Breast epithelium (tissue), 4 donors: ENCODE results near the gene LIPE. TPM values are rescaled to one million over a fixed set of nuclear protein-coding genes. Genes with fewer than 3 reads are reported as not detected.

Source experiments
- DNase-seq, 2 donors: peaks; one replicate each; pipeline ENCODE4 v3.0.0-alpha.2; 2019; ENCODE audit warnings: low spot score in 2 of 2
- H3K27ac ChIP-seq, 2 donors: fragments of 200-600 bp; sonication (generic) in 1 of 2; one replicate each; pipeline ENCODE4 v1.5.1; 2016 to 2019; ENCODE audit warnings: mild to moderate bottlenecking in 1 of 2
- H3K27me3 ChIP-seq, 2 donors: fragments of 200-600 bp; sonication (generic) in 1 of 2; one replicate each; pipeline versions ENCODE4 v1.5.1 to v1.6.0; 2017 to 2019; ENCODE audit warnings: control low read depth in 1 of 2, mild to moderate bottlenecking in 1 of 2
- H3K36me3 ChIP-seq: fragments of 200-600 bp; one replicate; pipeline ENCODE4 v1.5.1; 2019
- H3K4me1 ChIP-seq, 2 donors: fragments of 200-600 bp; sonication (generic); one replicate each; pipeline ENCODE4 v1.5.1; 2016 to 2019; ENCODE audit warnings: control low read depth in 1 of 2
- H3K4me3 ChIP-seq, 3 donors: fragments of 200-600 bp; sonication (generic); 1 replicate in 2 of 3; 2 replicates in 1 of 3; pipeline ENCODE4 v1.5.1; 2016 to 2019; ENCODE audit warnings: mild to moderate bottlenecking in 3 of 3, moderate library complexity in 2 of 3
- H3K9me3 ChIP-seq, 2 donors: fragments of 200-600 bp; sonication (generic) in 1 of 2; one replicate each; pipeline ENCODE4 v1.5.1; 2016 to 2019; ENCODE audit warnings: control low read depth in 1 of 2
- POLR2A ChIP-seq: fragments of 450-650 bp; IDR thresholded peaks from one replicate; pipeline ENCODE4 v1.6.1; 2016; ENCODE audit warnings: antibody characterized with exemption, mild to moderate bottlenecking, moderate library complexity
- POLR2AphosphoS5 ChIP-seq, 3 donors: sonication (generic); formaldehyde crosslinking; IDR thresholded peaks; one replicate each; pipeline ENCODE4 v1.6.1; 2017; ENCODE audit warnings: antibody characterized with exemption in 3 of 3
- intact Hi-C: fragments of 100-400 bp; cut with DNase I; formaldehyde crosslinking; loops from one replicate; pipeline ENCODE4 v1.15.1; 2023; ENCODE audit warnings: low total_unique reads
- total RNA-seq, 3 donors: library from RNA; depleted of rRNA; stranded (reverse); fragments of >200 nt; gene quantifications; one replicate each; pipeline ENCODE4 v1.1.0, GENCODE V29; 2016
- TF ChIP-seq, protein P1 (sequence below), 3 donors: fragments of 450-650 bp; IDR thresholded peaks; one replicate each; pipeline ENCODE4 v1.5.1; 2016 to 2017; ENCODE audit warnings: antibody characterized with exemption in 3 of 3, mild to moderate bottlenecking in 3 of 3, moderate library complexity in 3 of 3

The LIPE gene
- total RNA-seq, 3 donors from 2014 or later = 152 to 1,550 (median 380) TPM

DNA sequence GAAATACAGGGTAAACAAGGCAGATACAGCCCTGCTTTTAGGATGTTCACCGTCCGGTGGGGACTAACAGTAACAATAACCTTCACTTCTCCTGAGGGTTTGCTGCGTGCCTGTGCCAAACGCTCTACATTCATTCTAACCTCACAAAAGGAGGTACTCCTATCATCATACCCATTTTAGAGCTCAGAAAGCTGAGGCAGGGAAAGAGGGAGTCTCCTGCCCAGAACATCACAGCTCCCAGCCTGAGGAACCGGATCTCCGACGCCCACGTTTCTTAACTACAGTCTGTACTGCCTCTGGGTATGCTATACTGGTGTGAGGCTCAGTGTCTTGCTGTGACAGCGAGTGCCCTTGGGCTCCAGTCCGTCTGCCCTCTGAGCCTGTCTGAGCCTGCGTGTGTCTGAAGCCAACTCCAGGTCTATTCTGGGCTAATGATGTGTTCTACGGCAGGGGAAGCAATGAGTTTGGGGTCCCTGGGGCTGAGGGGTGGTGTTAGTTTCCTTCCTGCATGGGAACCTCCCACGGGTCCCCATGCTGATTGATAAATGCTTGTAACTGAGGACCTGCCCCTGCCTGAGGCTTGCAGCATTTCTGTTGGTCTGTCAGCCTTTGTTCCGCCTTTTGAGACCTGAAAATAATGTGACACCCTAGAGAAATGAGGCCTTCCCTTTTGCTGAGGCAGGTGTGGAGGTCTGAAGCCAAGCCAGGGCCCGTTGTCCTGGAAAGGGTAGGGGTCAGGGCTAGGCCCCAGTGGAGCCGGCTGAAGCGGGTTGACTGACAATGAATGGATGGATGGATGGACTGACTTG lies 4.9 kb downstream of the LIPE start:
- H3K27me3 ChIP-seq = no peaks in the 10 kb centered on the region
- intact Hi-C loops = no loop called here
- TF ChIP-seq POLR2AphosphoS5 (IDR thresholded peaks at IDR 0.05) = no peak
- no peak for TF ChIP-seq POLR2A
- TF ChIP-seq, protein P1, sequence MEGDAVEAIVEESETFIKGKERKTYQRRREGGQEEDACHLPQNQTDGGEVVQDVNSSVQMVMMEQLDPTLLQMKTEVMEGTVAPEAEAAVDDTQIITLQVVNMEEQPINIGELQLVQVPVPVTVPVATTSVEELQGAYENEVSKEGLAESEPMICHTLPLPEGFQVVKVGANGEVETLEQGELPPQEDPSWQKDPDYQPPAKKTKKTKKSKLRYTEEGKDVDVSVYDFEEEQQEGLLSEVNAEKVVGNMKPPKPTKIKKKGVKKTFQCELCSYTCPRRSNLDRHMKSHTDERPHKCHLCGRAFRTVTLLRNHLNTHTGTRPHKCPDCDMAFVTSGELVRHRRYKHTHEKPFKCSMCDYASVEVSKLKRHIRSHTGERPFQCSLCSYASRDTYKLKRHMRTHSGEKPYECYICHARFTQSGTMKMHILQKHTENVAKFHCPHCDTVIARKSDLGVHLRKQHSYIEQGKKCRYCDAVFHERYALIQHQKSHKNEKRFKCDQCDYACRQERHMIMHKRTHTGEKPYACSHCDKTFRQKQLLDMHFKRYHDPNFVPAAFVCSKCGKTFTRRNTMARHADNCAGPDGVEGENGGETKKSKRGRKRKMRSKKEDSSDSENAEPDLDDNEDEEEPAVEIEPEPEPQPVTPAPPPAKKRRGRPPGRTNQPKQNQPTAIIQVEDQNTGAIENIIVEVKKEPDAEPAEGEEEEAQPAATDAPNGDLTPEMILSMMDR (IDR thresholded peaks at IDR 0.05) = no peak
- H3K4me3 ChIP-seq = peak overlapping the region; percentile 53 to 84 (median 72)
- no peak for DNase-seq
- no peaks in the 10 kb centered on the region for H3K4me1 ChIP-seq
- H3K27ac ChIP-seq = peak overlapping the region; percentile 73 to 75
- no peaks in the 10 kb centered on the region for H3K9me3 ChIP-seq
- H3K36me3 ChIP-seq = no peaks in the 10 kb centered on the region

DNA sequence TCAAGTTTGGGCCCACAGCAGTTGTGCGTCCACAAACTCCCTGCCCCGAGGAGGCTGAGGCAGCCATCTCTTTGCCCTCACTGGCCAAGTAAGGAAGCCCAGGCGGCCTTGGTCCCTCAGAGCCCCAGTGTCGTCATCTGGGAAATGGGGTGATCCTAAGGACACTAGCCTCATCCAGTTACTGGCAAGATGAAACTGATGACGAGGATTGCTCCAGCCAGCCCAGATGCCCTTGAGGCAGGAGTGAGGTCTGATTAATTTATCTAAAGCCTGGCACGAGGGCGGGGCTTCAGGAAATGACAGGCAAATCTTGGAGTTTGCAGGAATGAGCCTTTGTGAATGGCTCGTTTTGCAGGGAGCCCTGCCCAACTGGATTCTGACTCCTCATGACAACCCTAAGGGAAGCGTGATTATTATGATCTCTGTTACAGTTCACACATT lies 5.6 kb downstream of the LIPE start:
- TF ChIP-seq POLR2AphosphoS5 (IDR thresholded peaks at IDR 0.05) (peak in 1 of 3 donors; percentile 43), POLR2A (no peak)
- TF ChIP-seq, protein P1 (IDR thresholded peaks at IDR 0.05) = no peak
- no peaks in the 10 kb centered on the region for H3K27me3 ChIP-seq
- H3K4me1 ChIP-seq = no peaks in the 10 kb centered on the region
- H3K36me3 ChIP-seq = no peaks in the 10 kb centered on the region
- H3K4me3 ChIP-seq = peak overlapping the region in 1 of 3 donors; percentile 84
- H3K27ac ChIP-seq = peak overlapping the region; percentile 75 to 77
- DNase-seq = no peak
- intact Hi-C loops = no loop called here
- H3K9me3 ChIP-seq = no peaks in the 10 kb centered on the region

DNA sequence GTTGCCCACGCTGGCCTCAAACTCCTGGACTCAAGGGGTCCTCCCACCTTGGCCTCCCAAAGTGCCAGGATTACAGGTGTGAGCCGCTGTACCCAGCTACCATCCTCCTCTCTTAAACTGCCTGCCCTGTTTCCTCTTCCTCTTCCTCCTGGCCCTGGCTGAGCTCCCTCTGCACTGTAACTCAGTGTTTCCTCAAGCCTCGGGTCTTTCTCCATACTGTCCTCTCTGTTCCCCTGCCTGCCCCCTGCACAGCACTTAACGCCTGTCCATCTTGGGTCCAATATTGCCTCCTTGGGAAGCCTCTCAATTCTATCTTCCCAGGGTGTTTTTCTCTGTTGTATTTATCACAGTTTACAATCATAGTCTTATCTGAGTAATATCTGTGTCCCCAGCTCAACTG lies 6.1 kb downstream of the LIPE start:
- no peak for DNase-seq
- intact Hi-C loops = no loop called here
- H3K27ac ChIP-seq = peak overlapping the region; percentile 75 to 77

DNA sequence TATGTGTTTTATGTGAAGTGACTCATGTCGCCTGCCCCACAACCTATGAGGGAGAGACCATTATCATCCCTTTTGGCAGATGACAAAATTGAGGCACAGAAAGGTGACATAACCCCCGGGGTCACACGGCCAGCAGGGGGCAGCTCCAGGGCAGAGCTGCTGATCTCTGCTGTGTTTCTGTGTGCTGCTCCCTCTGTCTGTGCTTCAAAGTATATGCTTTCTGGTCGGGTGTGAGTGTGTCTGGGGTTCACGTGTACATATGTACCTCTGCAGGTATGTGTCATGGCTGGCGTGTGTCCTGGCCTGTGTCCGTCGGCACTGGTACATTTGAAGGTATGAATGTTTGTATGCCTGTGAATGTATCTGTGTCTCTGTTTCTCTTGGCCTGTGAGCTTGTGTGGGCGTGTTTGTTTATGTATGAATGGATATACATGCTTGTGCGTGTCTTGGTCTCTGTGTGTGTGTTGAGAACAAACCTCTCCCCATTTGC lies 7.1 kb downstream of the LIPE start:
- intact Hi-C loops = no loop called here
- Histone ChIP-seq H3K36me3 (no peaks in the 10 kb centered on the region), H3K27ac (peak overlapping the region; percentile 21 to 77)

More for the DNA sequence above, 6.1 kb downstream of the LIPE start:
- H3K9me3 ChIP-seq = no peaks in the 10 kb centered on the region
- H3K4me1 ChIP-seq = no peaks in the 10 kb centered on the region
- no peaks in the 10 kb centered on the region for H3K36me3 ChIP-seq
- peak overlapping the region in 1 of 3 donors; percentile 31 for H3K4me3 ChIP-seq
- no peaks in the 10 kb centered on the region for H3K27me3 ChIP-seq
- no peak for TF ChIP-seq POLR2A
- TF ChIP-seq, protein P1 (IDR thresholded peaks at IDR 0.05) = no peak
- TF ChIP-seq POLR2AphosphoS5 (IDR thresholded peaks at IDR 0.05) = no peak

More for the DNA sequence above, 7.1 kb downstream of the LIPE start:
- H3K27me3 ChIP-seq = no peaks in the 10 kb centered on the region
- TF ChIP-seq, protein P1 (IDR thresholded peaks at IDR 0.05) = peak; percentile 8 to 29 (median 27)
- TF ChIP-seq POLR2AphosphoS5 (IDR thresholded peaks at IDR 0.05) (no peak), POLR2A (no peak)
- no peak overlapping the region for H3K4me3 ChIP-seq
- H3K4me1 ChIP-seq = no peaks in the 10 kb centered on the region
- no peaks in the 10 kb centered on the region for H3K9me3 ChIP-seq
- DNase-seq = no peak
